Esophagus (tissue), 2 donors: ENCODE measurements around the gene TECR. TPM values are rescaled to one million over a fixed set of nuclear protein-coding genes. Genes with fewer than 3 reads are reported as not detected.
A peak's percentile ranks its signal among the peaks of the same experiment; 100 is the strongest.

Experiments
- H3K27ac ChIP-seq, 2 donors: one replicate each; pipeline ENCODE4 v1.5.1; 2013; ENCODE audit warnings: low read depth in 2 of 2, mild to moderate bottlenecking in 2 of 2, inconsistent platforms in 1 of 2, low read length in 1 of 2, moderate library complexity in 1 of 2
- H3K27me3 ChIP-seq, 2 donors: one replicate each; pipeline ENCODE4 v1.6.1; 2013; ENCODE audit warnings: low read length in 2 of 2, control low read depth in 1 of 2, mild to moderate bottlenecking in 1 of 2; ENCODE audit not compliant: insufficient read depth in 2 of 2, control insufficient read depth in 1 of 2
- H3K36me3 ChIP-seq, 2 donors: one replicate each; pipeline ENCODE4 v1.6.1; 2013; ENCODE audit warnings: low read length in 1 of 2; ENCODE audit not compliant: control insufficient read depth in 2 of 2, insufficient read depth in 2 of 2
- H3K4me1 ChIP-seq, 2 donors: one replicate each; pipeline ENCODE4 v1.6.1; 2013; ENCODE audit warnings: low read length in 1 of 2; ENCODE audit not compliant: control insufficient read depth in 2 of 2, insufficient read depth in 2 of 2
- H3K4me3 ChIP-seq, 2 donors: one replicate each; pipeline ENCODE4 v1.5.1; 2013; ENCODE audit warnings: low read length in 2 of 2, mild to moderate bottlenecking in 2 of 2, low read depth in 1 of 2, moderate library complexity in 1 of 2
- H3K9me3 ChIP-seq, 2 donors: one replicate each; pipeline ENCODE4 v1.6.1; 2013; ENCODE audit warnings: mild to moderate bottlenecking in 2 of 2, low read depth in 1 of 2, low read length in 1 of 2, moderate library complexity in 1 of 2; ENCODE audit not compliant: control insufficient read depth in 2 of 2, insufficient read depth in 1 of 2
- WGBS, 2 donors: extraction: QIAGEN DNeasy Blood & Tissue Kit; methylation state at CpG; one replicate each; pipeline ENCODE4 v1.1.7; 2013; 5-methylcytosine and 5-hydroxymethylcytosine counted together
- polyA plus RNA-seq, 2 donors: library from polyadenylated mRNA; stranded (reverse); fragments of 200-250 nt; gene quantifications; one replicate each; pipeline ENCODE4 v1.2.3, GENCODE V29; 2013
- donor health status: healthy with polysubstance abuse.
- donor health status: Bipolar disorder and iron deficiency.

Gene TECR
- polyA plus RNA-seq, result 100 to 1,000 TPM; 362 to 444 TPM

- peaks cover 0 to 4% of the 10 kb centered on the region in 2 donors for H3K4me1 ChIP-seq
- H3K27ac ChIP-seq, result peak within 1 kb of the TSS; percentile 95
- no peaks in the 10 kb centered on the region for H3K27me3 ChIP-seq
- H3K36me3 ChIP-seq, result peaks cover 0 to under 1% of the 10 kb centered on the region in 2 donors
- peak within 1 kb of the TSS; percentile 72 to 96 for H3K4me3 ChIP-seq
- H3K9me3 ChIP-seq, result no peaks in the 10 kb centered on the region
- 0% methylated on average over 59 of the region's 59 CpGs for WGBS, 2 donors
These were observed at the start of gene TECR for GRCh38 chr19:14529254-14530004. TSS of gene TECR (plus strand) at chr19:14529594. CDS start at chr19:14529697, 103 bp downstream.

DNA sequence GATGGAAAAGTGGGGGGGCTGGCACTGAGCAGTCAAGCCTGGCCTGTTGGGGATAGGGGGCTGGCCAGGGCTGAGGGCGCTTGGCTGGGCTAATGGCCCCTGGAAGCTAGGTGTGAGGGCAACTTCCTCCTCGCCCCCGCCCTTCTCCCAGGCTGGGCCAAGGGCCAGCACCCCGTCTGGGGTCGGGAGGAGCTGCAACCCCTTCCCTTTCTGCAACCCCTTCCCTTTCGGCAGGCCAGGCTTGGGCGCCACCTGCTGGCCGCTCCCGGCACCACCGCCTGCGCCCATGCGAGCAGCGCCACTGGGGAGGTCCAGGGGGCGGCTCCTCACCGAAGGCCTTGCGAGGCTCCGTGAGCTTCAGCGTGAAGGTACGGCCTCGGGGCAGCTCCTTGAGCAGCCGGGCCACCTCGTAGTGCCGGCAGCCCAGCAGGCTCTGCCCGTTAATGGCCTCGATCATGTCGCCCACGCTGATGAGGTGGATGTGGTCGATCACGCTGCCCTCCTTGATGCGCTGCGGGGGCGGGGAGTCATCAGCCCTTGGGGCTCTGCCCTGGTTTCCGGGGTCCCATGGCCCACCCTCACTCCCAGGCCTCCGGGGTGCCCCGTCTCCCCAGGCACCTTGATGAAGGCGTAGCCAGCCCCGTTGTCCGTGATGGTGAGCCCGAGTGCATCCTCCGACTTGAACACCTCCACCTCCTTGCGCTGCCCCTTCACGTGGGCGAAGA lies 49.3 kb upstream of the TECR start:
- WGBS, 2 donors, result 63 to 67% methylated on average over 43 of the region's 43 CpGs
- Histone ChIP-seq H3K27me3 (no peaks in the 10 kb centered on the region), H3K4me1 (peaks cover 0 to 13% of the 10 kb centered on the region in 2 donors), H3K27ac (no peak overlapping the region), H3K4me3 (no peak overlapping the region), H3K9me3 (no peaks in the 10 kb centered on the region), H3K36me3 (peaks cover 8 to 42% of the 10 kb centered on the region in 2 donors)

DNA sequence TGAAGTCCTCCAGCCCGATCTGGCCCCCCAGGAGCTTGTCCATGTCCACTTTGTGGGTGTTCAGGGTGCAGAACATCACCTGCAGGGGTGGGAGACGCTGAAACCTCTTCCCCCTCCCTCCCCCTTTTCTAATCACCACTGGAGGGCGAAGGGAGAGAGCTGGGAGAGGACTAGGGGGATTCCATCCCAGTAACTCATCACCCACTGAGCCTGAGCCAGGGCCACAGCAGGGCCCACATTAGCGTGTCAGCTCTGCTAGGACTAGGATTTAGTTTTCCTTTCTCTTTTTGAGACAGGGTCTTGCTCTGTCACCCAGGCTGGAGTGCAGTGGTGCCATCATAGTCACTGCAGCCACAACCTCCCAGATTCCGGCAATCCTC lies 48.7 kb upstream of the TECR start:
- no peaks in the 10 kb centered on the region for H3K27me3 ChIP-seq
- no peak overlapping the region for H3K27ac ChIP-seq
- H3K36me3 ChIP-seq, result peaks cover 8 to 42% of the 10 kb centered on the region in 2 donors
- WGBS, 2 donors, result 74 to 84% methylated on average over 5 of the region's 5 CpGs
- no peaks in the 10 kb centered on the region for H3K9me3 ChIP-seq
- peaks cover 0 to 11% of the 10 kb centered on the region in 2 donors for H3K4me1 ChIP-seq
- no peak overlapping the region for H3K4me3 ChIP-seq

DNA sequence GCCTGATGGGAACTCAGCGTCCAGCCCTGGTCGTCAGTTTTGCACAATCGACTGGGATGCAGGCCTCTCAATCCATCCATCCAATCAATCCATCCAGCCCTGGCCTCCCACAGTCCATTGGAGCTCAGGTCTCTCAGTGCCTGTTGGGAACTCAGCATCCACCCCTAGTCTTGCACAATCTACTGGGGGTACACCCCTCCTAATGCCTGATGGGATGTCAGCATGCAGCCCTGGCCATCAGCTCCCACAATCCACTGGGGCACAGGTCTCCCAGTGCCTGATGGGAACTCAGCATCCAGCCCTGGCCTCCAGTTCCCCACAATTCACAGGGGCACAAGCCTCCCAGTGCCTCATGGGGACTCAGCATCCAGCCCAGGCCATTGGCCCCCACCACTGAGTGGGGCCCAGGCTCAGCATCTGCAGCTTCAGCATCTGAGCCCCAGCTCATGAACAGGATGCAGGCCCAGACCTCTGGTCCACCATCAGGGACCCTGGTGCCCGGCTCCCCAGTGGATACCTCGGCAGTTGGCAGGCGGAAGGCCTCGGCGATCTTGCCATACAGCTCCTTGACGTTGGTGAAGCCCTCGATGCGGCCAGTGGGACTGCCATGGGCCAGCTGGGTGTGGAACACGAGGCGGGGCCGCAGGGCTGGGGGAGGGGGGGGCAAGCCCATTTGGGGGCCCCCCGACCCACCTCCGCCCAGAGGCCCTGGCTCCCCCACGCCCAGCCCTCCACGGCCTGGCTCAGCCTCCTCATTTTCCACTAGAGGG lies 47.0 kb upstream of the TECR start:
- WGBS, 2 donors, result 94% methylated on average over 15 to 18 of the region's 18 CpGs
- Histone ChIP-seq H3K36me3 (peaks cover 8 to 42% of the 10 kb centered on the region in 2 donors), H3K27me3 (no peaks in the 10 kb centered on the region), H3K4me3 (no peak overlapping the region), H3K4me1 (no peaks in the 10 kb centered on the region), H3K27ac (no peak overlapping the region), H3K9me3 (no peaks in the 10 kb centered on the region)

DNA sequence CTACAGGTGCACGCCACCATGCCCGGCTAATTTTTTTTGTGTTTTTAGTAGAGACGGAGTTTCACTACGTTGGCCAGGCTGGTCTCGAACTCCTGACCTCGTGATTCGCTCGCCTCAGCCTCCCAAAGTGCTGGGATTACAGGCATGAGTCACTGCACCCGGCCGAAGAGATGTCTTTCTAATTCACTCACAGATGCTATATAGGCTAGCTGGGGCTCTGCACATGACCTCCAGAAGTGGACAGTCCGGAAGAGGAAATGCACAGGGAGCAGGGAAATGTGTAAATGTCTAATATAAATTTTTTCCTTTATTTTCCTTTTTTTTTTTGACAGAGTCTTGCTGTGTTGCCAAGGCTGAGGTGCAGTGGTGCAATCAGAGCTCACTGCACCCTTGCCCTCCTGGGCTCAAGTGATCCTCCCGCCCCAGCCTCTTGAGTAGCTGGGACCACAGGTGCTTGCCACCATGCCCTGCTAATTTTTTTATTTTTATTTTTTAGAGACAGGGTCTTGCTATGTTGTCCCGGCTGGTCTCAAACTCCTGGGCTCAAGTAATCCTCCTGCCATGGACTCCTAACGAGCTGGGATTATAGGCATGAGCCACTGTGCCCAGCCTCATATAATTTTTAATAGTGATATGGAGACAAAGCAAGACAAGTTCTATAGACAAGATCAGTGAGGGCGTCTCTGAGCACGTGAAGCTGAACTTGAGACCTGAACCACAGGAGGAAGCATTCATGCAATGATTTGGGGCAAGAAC lies 41.8 kb upstream of the TECR start:
- WGBS, 2 donors, result 92% methylated on average over 16 of the region's 16 CpGs
- H3K36me3 ChIP-seq, result peaks cover 0 to 16% of the 10 kb centered on the region in 2 donors

GRCh38 chr19:14492756-14493337 lies 36.5 kb upstream of the TECR start:
- no peak overlapping the region for H3K4me3 ChIP-seq
- no peaks in the 10 kb centered on the region for H3K9me3 ChIP-seq
- no peaks in the 10 kb centered on the region for H3K27me3 ChIP-seq
- peaks cover 0 to 12% of the 10 kb centered on the region in 2 donors for H3K4me1 ChIP-seq
- no peak overlapping the region for H3K27ac ChIP-seq
- H3K36me3 ChIP-seq, result peaks cover 0 to 13% of the 10 kb centered on the region in 2 donors
- WGBS, 2 donors, result 71 to 80% methylated on average over 5 of the region's 5 CpGs

More for the DNA sequence above, 41.8 kb upstream of the TECR start:
- no peaks in the 10 kb centered on the region for H3K4me1 ChIP-seq
- no peak overlapping the region for H3K4me3 ChIP-seq
- H3K9me3 ChIP-seq, result no peaks in the 10 kb centered on the region
- H3K27ac ChIP-seq, result no peak overlapping the region
- H3K27me3 ChIP-seq, result no peaks in the 10 kb centered on the region

- Histone ChIP-seq H3K36me3 (peaks cover 0 to 5% of the 10 kb centered on the region in 2 donors), H3K4me1 (peaks cover 0 to 12% of the 10 kb centered on the region in 2 donors), H3K4me3 (peak overlapping the region; percentile 68 to 87), H3K27me3 (no peaks in the 10 kb centered on the region), H3K9me3 (no peaks in the 10 kb centered on the region), H3K27ac (peak overlapping the region; percentile 92 to 97)
- 60 to 71% methylated on average over 4 of the region's 4 CpGs for WGBS, 2 donors
These were observed 35.0 kb upstream of the TECR start for GRCh38 chr19:14494411-14494810.

DNA sequence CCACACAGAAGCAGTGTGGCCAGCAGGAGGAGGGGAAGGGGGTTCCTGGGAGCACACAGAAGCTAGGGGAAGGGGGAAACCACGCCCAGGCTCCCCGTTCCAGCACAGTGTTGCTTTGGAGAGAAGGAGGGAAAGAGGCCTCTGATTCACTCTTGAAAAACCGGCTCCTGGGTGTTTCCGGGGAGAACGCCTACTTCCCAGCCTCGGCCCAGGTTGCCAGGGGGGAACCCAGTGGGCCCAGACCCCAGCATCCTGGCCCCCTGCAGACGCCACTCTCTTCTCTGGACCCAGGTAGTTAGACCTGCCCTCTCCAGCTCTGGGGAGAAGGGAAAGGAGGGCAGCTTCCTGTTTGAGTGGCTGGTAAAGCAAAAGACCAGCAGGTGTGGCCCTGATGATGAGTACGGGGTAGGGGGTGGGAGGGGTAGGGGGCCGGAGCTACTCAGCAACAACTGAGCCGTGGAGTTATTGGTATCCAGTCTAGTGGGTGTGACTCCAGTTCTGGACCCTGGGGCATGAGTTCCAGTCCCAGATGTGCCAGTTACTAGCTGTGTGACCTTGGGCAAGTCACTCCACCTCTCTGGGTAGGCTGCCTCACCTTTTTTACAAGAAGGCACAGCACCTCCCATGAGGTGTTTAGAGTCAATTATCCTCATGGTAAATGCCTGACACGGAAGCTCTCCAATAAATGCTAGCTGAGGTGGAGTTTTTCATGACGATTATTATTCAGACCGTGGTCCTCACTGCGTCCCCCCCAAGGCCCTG lies 34.3 kb upstream of the TECR start:
- WGBS, 2 donors, result 14 to 20% methylated on average over 12 to 14 of the region's 14 CpGs
- H3K4me1 ChIP-seq, result peaks cover 0 to 12% of the 10 kb centered on the region in 2 donors
- no peaks in the 10 kb centered on the region for H3K9me3 ChIP-seq
- H3K27me3 ChIP-seq, result no peaks in the 10 kb centered on the region
- peaks cover 0 to 3% of the 10 kb centered on the region in 2 donors for H3K36me3 ChIP-seq
- H3K27ac ChIP-seq, result peak overlapping the region; percentile 92 to 97
- H3K4me3 ChIP-seq, result peak overlapping the region; percentile 68 to 87
